Fibroblast of skin of right biceps (primary cell): ENCODE data around the gene TRIM77.
"Not testable (repeated sequence)": the region's sequence is repeated elsewhere in the genome, so short reads cannot be mapped to it uniquely, and the experiment has no call there.

Experiments used
- DNase-seq: peaks from one replicate; pipeline ENCODE4 v3.0.0-alpha.2; 2013

Gene TRIM77, protein sequence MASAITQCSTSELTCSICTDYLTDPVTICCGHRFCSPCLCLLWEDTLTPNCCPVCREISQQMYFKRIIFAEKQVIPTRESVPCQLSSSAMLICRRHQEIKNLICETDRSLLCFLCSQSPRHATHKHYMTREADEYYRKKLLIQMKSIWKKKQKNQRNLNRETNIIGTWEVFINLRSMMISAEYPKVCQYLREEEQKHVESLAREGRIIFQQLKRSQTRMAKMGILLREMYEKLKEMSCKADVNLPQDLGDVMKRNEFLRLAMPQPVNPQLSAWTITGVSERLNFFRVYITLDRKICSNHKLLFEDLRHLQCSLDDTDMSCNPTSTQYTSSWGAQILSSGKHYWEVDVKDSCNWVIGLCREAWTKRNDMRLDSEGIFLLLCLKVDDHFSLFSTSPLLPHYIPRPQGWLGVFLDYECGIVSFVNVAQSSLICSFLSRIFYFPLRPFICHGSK

DNA sequence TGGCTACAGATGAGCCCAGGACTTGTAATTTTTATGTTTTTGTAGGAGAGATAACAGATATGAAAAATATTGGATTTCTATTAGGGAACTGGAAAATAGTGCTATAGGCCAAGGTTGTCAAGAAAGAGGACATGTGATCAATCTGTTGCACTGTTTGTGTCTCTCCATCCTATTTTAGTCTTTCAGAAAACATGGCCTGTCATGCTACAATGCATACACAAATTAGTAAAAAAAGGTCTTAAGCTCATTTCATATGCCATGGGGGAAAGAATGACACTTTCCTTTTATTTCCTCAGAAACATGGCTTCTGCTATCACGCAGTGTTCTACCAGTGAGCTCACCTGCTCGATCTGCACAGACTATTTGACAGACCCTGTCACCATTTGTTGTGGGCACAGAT, at the start of gene TRIM77:
TRIM77 (plus strand) TSS at position 301 of the 400 bp plus-strand sequence; CDS start at position 301, 0 bp downstream.
- DNase-seq: not testable (repeated sequence)

DNA sequence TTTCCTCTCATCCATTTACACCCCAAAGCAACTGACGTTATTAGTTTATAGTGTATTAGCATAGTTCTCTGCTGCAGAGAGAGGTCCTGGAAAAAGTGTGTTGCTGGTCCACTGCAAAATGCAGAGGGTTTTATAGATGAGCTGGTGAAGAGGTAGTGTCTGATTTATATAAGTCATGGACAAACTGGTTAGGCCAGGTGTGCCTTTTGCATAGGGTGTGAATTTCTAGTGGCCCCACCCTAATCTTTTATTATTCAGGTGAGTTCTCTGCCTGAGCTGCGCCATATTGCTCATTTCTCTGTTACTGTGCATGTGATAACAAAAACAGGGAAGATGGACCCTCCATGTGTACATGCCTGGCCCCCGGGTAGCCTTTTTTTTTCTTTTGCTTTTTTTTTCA, 43.1 kb upstream of the TRIM77 start:
- no peak for DNase-seq

DNA sequence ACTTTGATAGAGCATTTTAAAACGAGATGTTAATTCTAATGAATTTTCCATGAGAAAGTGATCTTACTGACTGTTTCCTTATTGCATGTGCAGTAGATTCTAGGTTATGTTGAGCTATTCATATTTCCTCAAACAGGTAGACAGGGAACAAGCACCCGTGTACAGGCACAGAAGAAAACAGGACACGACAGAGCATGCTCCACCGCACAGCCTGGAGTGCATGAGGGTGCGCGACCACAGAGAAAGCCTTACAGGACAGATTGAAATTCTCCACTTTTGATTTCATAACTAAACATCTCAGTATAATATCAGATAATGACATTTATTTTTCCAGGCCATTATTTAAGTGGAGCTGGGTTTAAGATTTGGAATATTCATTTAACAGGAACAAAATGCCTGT, 41.9 kb upstream of the TRIM77 start:
- not testable (repeated sequence) for DNase-seq

DNA sequence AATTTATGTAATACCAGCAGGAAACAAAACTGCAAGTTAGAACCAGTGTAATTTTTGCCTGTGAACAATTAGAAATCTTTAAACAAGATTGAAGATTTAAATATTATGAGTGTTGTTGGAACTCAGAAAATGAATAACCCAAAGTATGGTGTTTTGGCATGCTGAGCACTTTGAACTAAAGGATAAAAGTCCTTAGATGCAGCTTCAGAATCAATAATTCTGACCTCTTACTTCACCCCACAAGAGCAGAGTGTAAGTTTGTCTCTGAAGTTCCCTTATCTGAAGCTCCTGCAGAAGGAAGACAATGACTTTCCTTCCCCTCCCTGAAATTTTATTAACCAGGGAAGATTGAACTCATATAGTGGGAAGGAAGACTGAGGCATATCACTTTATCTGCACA, 40.5 kb upstream of the TRIM77 start:
- DNase-seq: not testable (repeated sequence)

DNA sequence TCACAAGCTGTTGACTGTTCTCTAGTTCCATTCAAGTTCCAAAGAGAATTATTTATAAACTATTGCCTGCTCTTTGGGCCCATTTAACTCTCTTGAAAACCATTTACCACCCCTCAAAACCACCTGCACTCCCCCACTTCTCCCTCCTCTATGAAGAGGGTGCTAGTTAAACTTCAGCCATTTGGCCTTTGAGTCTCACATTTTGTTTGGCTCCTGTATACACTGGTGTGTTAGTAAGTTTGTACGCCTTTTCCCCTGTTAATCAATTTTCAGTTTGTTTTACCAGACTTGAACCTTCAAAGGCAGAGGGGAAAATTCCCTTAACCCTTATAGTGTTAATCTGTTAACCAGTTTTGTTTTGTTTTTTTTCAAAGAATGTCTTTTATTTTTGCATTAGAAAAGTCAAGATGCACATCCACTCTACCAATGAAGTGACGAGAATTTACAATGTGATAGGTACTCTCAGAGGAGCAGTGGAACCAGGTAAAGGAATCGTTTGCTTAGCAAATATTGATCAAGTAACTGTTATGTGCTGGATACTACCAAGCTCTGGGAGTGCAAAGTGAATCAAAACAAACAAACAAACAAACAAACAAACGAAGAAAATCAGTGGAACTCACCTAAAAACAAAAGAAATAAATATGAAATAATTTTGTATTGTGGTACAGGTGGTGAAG, 40.0 kb upstream of the TRIM77 start:
- not testable (repeated sequence) for DNase-seq

DNA sequence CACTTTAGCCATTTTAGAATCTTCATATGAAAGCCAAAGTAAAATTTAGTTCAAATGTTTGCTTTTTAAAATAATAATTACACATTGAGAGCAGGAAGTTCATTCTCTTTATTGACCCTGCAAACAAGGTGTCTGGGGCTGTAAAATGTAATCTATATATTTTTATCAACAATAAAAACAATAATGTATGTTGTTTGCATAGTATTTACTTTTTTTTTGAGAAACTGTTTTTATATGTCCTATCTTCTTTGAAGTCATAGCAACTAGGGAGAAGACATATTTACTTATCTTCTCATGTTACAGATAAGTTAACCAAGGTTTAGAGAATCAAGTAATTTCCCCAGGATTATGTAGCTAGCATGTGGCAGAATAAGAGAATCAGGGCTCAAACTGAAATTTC, 37.6 kb upstream of the TRIM77 start:
- not testable (repeated sequence) for DNase-seq

DNA sequence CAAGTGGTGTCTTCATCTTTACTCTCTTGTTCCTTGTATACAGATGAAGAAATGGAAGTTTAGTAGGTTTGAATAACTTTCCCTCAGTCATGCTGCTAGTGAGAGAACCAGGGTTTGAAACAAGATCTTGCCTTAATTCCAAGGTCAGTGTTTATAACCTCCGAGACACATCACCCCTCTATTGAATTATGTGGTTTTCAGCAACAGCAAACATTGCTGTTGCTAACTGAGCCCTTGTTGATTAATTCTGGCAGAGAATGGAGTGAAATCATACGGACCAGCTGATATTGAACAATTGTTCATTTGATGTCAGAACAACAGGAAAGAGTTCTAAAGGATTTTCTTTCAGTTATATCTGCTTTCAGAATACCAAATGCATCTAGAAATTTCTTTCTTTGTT, 36.7 kb upstream of the TRIM77 start:
- not testable (repeated sequence) for DNase-seq

DNA sequence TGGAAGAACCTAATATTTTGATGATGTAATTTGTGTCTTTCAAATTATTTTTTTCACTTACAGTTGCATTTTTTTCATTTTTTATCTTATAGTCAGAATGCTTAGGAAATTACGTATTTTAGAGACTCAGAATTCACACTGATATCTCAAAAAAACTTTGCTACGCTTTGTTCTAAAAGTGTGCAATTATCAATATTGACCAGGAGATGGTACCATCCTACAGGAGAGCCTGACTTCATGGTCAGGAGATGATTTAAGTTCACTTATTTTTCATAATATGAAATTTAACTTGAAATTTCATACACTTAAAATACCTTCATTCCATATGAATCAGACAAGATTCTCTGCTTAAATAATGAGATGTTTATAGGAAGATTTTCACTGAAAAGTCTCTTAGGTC, 34.7 kb upstream of the TRIM77 start:
- DNase-seq: not testable (repeated sequence)

DNA sequence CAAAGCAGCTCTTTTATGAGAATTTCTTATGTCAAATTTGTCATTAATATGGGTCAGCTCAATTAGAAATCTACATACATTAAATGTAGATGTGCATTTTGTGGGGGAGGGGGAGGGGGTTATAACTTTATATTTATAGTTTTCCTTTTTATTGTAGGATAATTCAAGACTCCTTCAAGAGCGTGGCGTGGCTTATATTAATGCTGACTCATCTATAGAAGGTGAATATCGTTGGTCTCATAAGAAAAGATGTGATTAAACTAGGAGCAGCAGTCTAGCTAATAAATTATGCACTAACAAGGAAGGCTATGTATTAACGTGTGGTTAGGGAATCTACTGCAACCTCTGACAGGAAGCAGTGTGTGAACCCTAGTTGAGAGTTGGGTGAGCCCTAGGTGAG, 34.2 kb upstream of the TRIM77 start:
- DNase-seq: not testable (repeated sequence)

DNA sequence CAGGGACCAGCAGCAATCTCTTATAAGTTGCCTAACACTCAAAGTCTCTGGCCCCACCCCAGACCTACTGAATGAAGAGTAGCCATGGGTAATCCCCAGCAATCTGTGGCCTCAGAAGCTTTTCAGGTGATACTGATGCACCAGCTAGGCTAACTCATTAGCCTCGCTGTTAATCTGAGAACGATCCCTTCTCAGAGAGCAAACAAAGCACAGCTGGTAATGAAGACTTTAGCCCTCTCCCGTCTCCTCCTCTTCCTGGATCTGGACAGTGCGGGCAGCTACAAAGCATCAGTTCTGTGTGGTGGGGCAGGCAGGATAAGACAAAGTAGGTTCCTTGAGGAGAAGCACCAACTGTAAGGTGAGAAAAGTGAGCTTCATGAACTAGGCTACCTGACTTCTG, 3.0 kb upstream of the TRIM77 start:
- DNase-seq: not testable (repeated sequence)

DNA sequence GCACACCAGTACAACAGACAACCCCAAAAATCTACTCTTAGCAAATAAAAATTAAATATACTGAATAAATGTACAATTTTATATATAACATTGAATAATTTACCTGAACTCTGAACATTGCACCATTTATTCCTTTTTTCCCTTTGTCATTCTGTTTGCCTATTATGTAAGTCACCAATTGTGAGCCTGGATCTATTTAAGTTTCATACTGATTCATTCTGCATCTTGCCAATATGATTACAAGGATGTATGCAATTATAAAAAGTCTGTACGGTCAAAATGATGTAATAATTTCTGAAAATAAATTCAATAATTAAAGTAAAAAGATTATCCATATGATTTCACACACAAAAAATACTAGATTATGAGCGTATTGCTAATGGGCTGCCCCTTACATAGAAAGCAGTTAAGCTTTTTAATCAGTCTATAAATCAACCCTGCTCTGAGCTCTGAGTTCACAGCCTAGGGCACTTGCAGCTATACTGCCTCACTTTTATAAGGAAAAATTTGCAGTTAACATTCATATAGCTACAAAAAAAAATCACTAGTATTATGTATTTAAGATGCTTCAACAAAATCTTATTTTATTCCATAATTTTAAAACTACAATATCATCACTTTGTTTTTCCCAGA, 14.9 kb downstream of the TRIM77 start:
- not testable (repeated sequence) for DNase-seq

DNA sequence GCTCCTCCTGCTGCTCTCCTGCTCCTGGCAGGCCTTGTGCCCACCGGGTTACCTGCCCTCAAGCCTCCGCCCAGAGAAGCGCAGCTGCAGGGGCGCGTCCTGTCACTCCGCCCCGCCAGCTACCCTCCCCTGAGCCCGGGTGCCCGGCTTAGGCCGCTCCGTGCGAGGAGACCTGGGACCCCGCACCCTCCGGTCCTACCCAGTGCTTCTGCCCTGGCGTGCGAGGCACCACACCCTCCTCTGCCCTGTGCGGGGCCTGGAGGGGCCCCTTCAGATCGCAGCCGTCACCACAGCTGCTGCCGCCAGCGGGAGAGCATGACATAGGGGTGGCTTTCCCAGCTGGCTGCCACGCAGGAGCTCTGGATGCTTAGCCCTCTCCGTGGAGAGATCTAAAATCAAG, 20.1 kb downstream of the TRIM77 start:
- not testable (repeated sequence) for DNase-seq

DNA sequence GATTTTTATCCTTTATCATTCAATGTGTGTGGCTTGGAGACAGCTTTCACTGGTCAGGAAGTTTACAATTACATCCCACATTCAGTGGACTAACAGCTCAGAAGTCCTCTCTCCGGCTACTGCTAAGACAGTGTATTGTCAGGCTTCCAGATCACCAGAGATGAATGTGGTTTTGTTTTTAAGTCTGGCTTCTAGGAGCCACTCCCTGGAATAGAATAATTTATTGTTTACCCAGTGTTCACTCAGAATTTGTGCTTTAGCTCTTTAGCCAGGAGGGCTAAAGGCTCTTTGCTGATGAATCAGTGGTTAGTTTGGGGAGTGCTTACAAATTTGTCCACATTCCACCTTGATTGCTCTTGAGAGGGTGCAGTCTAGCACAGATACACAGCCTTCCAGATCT, 26.5 kb downstream of the TRIM77 start:
- DNase-seq: no peak

DNA sequence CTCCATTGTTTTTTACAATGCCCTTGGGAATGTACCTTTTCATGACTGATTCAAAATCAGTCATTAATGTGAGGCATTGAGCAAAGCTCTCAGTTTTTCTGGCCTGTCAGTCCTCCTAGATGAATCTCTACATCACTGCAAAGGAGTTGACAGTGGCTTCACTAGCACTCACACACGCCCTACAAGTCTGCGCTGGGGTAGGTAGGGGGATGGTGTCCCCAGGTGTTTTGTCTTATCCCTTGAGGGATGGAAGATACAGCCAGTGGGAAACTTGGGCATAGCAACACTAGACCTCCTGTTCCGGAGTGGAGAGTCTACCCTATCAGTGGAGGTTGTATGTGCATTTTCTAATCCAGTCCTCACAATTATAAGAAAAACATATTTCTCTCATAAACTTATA, 27.0 kb downstream of the TRIM77 start:
- DNase-seq: no peak

DNA sequence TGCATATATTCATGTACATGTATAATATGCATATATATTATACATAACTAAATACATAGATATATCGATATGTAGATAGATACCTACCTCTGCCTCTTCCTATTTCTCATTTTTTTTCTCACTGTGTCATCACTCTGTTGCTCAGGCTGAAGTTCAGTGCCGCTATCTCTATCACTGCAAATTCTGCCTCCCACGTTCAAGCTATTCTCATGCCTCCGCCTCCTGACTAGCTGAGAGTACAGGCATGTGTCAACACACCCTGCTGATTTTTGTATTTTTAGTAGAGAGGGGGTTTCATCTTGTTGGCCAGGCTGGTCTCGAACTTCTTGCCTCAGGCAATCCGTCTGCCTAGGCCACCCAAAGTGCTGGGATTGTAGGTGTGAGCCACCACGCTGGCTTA, 31.3 kb downstream of the TRIM77 start:
- DNase-seq: not testable (repeated sequence)

DNA sequence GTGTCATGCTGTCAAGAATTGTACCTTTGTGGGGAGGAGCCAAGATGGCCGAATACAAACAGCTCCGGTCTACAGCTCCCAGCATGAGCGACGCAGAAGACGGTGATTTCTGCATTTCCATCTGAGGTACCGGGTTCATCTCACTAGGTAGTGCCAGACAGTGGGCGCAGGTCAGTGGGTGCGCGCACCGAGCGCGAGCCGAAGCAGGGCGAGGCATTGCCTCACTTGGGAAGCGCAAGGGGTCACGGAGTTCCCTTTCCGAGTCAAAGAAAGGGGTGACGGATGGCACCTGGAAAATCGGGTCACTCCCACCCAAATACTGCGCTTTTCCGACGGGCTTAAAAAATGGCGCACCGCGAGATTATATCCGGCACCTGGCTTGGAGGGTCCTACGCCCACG, 34.1 kb downstream of the TRIM77 start:
- DNase-seq: not testable (repeated sequence)

DNA sequence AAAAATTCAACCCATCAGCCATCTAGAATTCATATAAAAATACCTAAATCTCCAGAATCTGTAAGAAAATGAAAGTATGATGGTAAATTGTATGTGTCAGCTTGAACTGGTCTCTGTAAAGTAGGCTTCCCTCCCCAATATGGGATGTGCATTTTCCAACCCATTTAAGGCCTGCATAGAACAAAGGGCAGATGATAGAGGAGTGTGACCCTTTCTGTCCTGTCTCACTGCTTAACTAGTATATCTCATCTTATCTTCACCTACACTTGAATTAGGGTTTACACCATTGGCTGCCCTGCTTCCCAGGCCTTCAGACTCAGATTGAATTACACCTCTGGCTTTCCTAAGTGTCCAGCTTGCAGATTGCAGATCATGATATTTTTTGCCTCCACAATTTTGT, 40.7 kb downstream of the TRIM77 start:
- DNase-seq: not testable (repeated sequence)
